Loucy (cell line): ENCODE measurements around the gene POLD1.

Experiments
- H2AFZ ChIP-seq: fragments of 200-600 bp; sonication (generic); 2 replicates; pipeline ENCODE4 v1.6.0; 2016; ENCODE audit warnings: antibody characterized with exemption, mild to moderate bottlenecking, low read length, moderate library complexity
- H3F3A ChIP-seq: fragments of 200-600 bp; 2 replicates; pipeline ENCODE4 v1.6.0; 2016; ENCODE audit warnings: antibody characterized with exemption, low read depth, mild to moderate bottlenecking
- H3K27me3 ChIP-seq: fragments of 200-600 bp; sonication (generic); 2 replicates; pipeline ENCODE4 v1.6.1; 2014; ENCODE audit warnings: low read length, mild to moderate bottlenecking; ENCODE audit not compliant: insufficient read depth, poor library complexity, severe bottlenecking
- H3K36me3 ChIP-seq: fragments of 200-600 bp; sonication (generic); 2 replicates; pipeline ENCODE4 v1.6.1; 2016; ENCODE audit warnings: low read length; ENCODE audit not compliant: insufficient read depth
- H3K4me1 ChIP-seq: fragments of 200-600 bp; sonication (generic); 2 replicates; pipeline ENCODE4 v1.5.1; 2014; ENCODE audit warnings: low read length, mild to moderate bottlenecking; ENCODE audit not compliant: insufficient read depth, poor library complexity, severe bottlenecking
- H3K4me2 ChIP-seq: fragments of 200-600 bp; sonication (generic); 2 replicates; pipeline ENCODE4 v1.6.0; 2014; ENCODE audit warnings: antibody characterized with exemption, low read length, low read depth, mild to moderate bottlenecking; ENCODE audit not compliant: poor library complexity, severe bottlenecking
- H3K4me3 ChIP-seq: fragments of 200-600 bp; sonication (generic); 2 replicates; pipeline ENCODE4 v1.5.1; 2014; ENCODE audit warnings: low read length, mild to moderate bottlenecking, mixed read lengths; ENCODE audit not compliant: poor library complexity, severe bottlenecking
- H3K79me2 ChIP-seq: fragments of 200-600 bp; sonication (generic); 2 replicates; pipeline ENCODE4 v1.6.1; 2014; ENCODE audit warnings: low read length; ENCODE audit not compliant: insufficient read depth
- H3K9ac ChIP-seq: fragments of 200-600 bp; sonication (generic); 2 replicates; pipeline ENCODE4 v1.6.0; 2014; ENCODE audit warnings: mild to moderate bottlenecking, low read depth, low read length, moderate library complexity; ENCODE audit not compliant: poor library complexity, severe bottlenecking
- H3K9me2 ChIP-seq: fragments of 200-600 bp; sonication (generic); replicated peaks from 2 replicates; pipeline ENCODE4 v1.6.1; 2016; ENCODE audit warnings: low read depth, low read length, mixed read lengths
- H3K9me3 ChIP-seq: fragments of 200-600 bp; sonication (generic); 2 replicates; pipeline ENCODE4 v1.6.1; 2014; ENCODE audit warnings: mild to moderate bottlenecking, antibody characterized with exemption, low read length, low read depth; ENCODE audit not compliant: insufficient read depth
- H4K20me1 ChIP-seq: fragments of 200-600 bp; sonication (generic); 2 replicates; pipeline ENCODE4 v1.6.0; 2014; ENCODE audit warnings: antibody characterized with exemption, low read length, mild to moderate bottlenecking; ENCODE audit not compliant: insufficient read depth, poor library complexity, severe bottlenecking
- CTCF ChIP-seq: fragments of 200-600 bp; sonication (generic); conservative IDR thresholded peaks from 2 replicates; pipeline ENCODE4 v1.5.1; 2014; ENCODE audit warnings: mild to moderate bottlenecking, antibody characterized with exemption, low read length
- EZH2phosphoT487 ChIP-seq: fragments of 200-600 bp; IDR thresholded peaks from 2 replicates; pipeline ENCODE4 v1.6.1; 2018; ENCODE audit warnings: antibody characterized with exemption, mild to moderate bottlenecking, moderate library complexity, borderline replicate concordance

The POLD1 gene

DNA sequence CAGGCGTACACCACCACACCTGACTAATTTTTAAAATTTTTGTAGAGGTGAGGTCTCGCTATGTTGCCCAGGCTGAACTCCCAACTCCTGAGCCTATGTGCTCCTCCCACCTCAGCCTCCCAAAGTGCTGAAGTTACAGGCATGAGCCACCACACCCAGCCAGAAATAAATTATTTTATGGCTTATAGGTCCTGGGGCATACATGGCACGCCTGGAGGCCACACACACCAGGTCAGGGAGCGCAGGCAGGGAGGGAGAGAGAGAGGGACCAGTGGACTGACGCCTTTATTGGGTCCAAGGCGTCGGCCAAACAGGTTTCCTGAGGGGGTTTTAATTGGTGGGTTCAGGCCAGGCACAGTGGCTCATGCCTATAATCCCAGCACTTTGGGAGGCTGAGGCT is 41.4 kb downstream of the POLD1 start:
- Histone ChIP-seq H4K20me1 (no peaks in the 10 kb centered on the region), H3K9me3 (no peaks in the 10 kb centered on the region), H2AFZ (no peak overlapping the region), H3K79me2 (no peaks in the 10 kb centered on the region), H3K27me3 (no peaks in the 10 kb centered on the region), H3K9ac (no peak overlapping the region), H3K4me1 (no peaks in the 10 kb centered on the region), H3K4me2 (no peak overlapping the region), H3K9me2 (no peaks in the 10 kb centered on the region), H3K36me3 (no peaks in the 10 kb centered on the region), H3F3A (no peaks in the 10 kb centered on the region), H3K4me3 (no peak overlapping the region)
- TF ChIP-seq CTCF: no peak
- TF ChIP-seq EZH2phosphoT487: no peak

GRCh38 chr19:50427318-50427925 is 43.3 kb downstream of the POLD1 start:
- Histone ChIP-seq H3F3A (no peaks in the 10 kb centered on the region), H3K27me3 (no peaks in the 10 kb centered on the region), H3K79me2 (no peaks in the 10 kb centered on the region), H3K4me1 (peaks cover 4% of the 10 kb centered on the region), H3K9me3 (no peaks in the 10 kb centered on the region), H4K20me1 (no peaks in the 10 kb centered on the region), H3K4me2 (no peak overlapping the region), H3K9ac (no peak overlapping the region), H3K9me2 (no peaks in the 10 kb centered on the region), H3K36me3 (no peaks in the 10 kb centered on the region), H2AFZ (no peak overlapping the region), H3K4me3 (no peak overlapping the region)
- TF ChIP-seq CTCF (no peak), EZH2phosphoT487 (no peak)

GRCh38 chr19:50427997-50428425 is 43.9 kb downstream of the POLD1 start:
- H2AFZ ChIP-seq: no peak overlapping the region
- peaks cover 4% of the 10 kb centered on the region for H3K4me1 ChIP-seq
- H3K9ac ChIP-seq: no peak overlapping the region

More at GRCh38 chr19:50427997-50428425, 43.9 kb downstream of the POLD1 start:
- Histone ChIP-seq H3K79me2 (no peaks in the 10 kb centered on the region), H3K27me3 (no peaks in the 10 kb centered on the region), H3K4me2 (no peak overlapping the region), H3K9me2 (no peaks in the 10 kb centered on the region), H3K4me3 (no peak overlapping the region), H3K9me3 (no peaks in the 10 kb centered on the region), H3K36me3 (no peaks in the 10 kb centered on the region), H3F3A (no peaks in the 10 kb centered on the region), H4K20me1 (no peaks in the 10 kb centered on the region)
- TF ChIP-seq CTCF (no peak), EZH2phosphoT487 (no peak)
